WTC11 (cell line): ENCODE results near the gene BRME1. TPM values are rescaled to one million over a fixed set of nuclear protein-coding genes. Genes with fewer than 3 reads are reported as not detected.

Experiments used
- ATAC-seq: fragments of 200-7000 bp; cut with Tn5 transposase; 2 replicates; pipeline ENCODE4 v1.10.0; 2021; ENCODE audit warnings: mild to moderate bottlenecking, moderate library complexity
- CTCF ChIA-PET: fragments of 300-600 bp; sonication (Branson Sonifier 250); formaldehyde crosslinking; loops from one replicate; lab custom pipeline; 2021; ENCODE audit warnings: antibody characterized with exemption; lab: Charles Lee
- POLR2A ChIA-PET: fragments of 350-600 bp; sonication (Branson Sonifier 250); formaldehyde crosslinking; loops from one replicate; lab custom pipeline; 2021; ENCODE audit warnings: antibody characterized with exemption; lab: Charles Lee
- DNase-seq: peaks from one replicate; pipeline ENCODE4 v3.0.0; 2021; ENCODE audit warnings: low spot score
- H3K27ac Mint-ChIP-seq: 2 replicates; pipeline ENCODE4 v1.8.0; 2021; ENCODE audit warnings: mixed read lengths
- H3K27me3 Mint-ChIP-seq: 2 replicates; pipeline ENCODE4 v1.8.0; 2021; ENCODE audit warnings: low read depth, mild to moderate bottlenecking, moderate library complexity, mixed read lengths
- H3K36me3 Mint-ChIP-seq: 2 replicates; pipeline ENCODE4 v1.8.0; 2021; ENCODE audit warnings: mixed read lengths
- H3K4me1 Mint-ChIP-seq: 2 replicates; pipeline ENCODE4 v1.8.0; 2022; ENCODE audit warnings: mixed read lengths
- H3K4me3 Mint-ChIP-seq: 2 replicates; pipeline ENCODE4 v1.8.0; 2021; ENCODE audit warnings: mild to moderate bottlenecking, moderate library complexity, mixed read lengths
- H3K9me3 Mint-ChIP-seq: 2 replicates; pipeline ENCODE4 v1.8.0; 2021; ENCODE audit warnings: mixed read lengths
- CBFB ChIP-seq: sonication (generic); formaldehyde crosslinking; IDR thresholded peaks from 2 replicates; pipeline ENCODE4 v1.8.1; 2022; ENCODE audit warnings: mild to moderate bottlenecking, low read depth, missing genetic modification reagents
- CREM ChIP-seq: sonication (generic); formaldehyde crosslinking; IDR thresholded peaks from 2 replicates; pipeline ENCODE4 v1.8.1; 2022; ENCODE audit warnings: mild to moderate bottlenecking, missing genetic modification reagents, moderate library complexity
- ESRRA ChIP-seq: sonication (generic); formaldehyde crosslinking; IDR thresholded peaks from 2 replicates; pipeline ENCODE4 v1.8.1; 2022; ENCODE audit warnings: mild to moderate bottlenecking, missing genetic modification reagents, borderline replicate concordance
- ETV6 ChIP-seq: sonication (generic); formaldehyde crosslinking; IDR thresholded peaks from 2 replicates; pipeline ENCODE4 v1.8.1; 2022; ENCODE audit warnings: mild to moderate bottlenecking, missing genetic modification reagents
- FOXJ3 ChIP-seq: sonication (generic); formaldehyde crosslinking; IDR thresholded peaks from 2 replicates; pipeline ENCODE4 v1.9.0; 2021; ENCODE audit warnings: missing genetic modification reagents, mild to moderate bottlenecking, borderline replicate concordance
- HMGXB4 ChIP-seq: sonication (generic); formaldehyde crosslinking; IDR thresholded peaks from 2 replicates; pipeline ENCODE4 v1.8.1; 2023; ENCODE audit warnings: mild to moderate bottlenecking, moderate library complexity, missing genetic modification reagents
- IRF2 ChIP-seq: sonication (generic); formaldehyde crosslinking; IDR thresholded peaks from 2 replicates; pipeline ENCODE4 v1.8.0; 2022; ENCODE audit warnings: low read depth, missing genetic modification reagents, borderline replicate concordance
- JAZF1 ChIP-seq: fragments of 250-450 bp; sonication (Bioruptor Pico); IDR thresholded peaks from 2 replicates; pipeline ENCODE4 v1.9.0; 2021; ENCODE audit warnings: moderate library complexity, mild to moderate bottlenecking, inconsistent platforms
- MXD4 ChIP-seq: fragments of 250-450 bp; sonication (Bioruptor Pico); IDR thresholded peaks from 2 replicates; pipeline ENCODE4 v1.8.0; 2021; ENCODE audit warnings: mild to moderate bottlenecking, moderate library complexity, borderline replicate concordance
- SMAD3 ChIP-seq: sonication (generic); formaldehyde crosslinking; IDR thresholded peaks from 2 replicates; pipeline ENCODE4 v1.8.0; 2022; ENCODE audit warnings: missing genetic modification reagents, mild to moderate bottlenecking, borderline replicate concordance
- SOX15 ChIP-seq: fragments of 250-450 bp; sonication (Bioruptor Pico); IDR thresholded peaks from 2 replicates; pipeline ENCODE4 v1.9.0; 2021; ENCODE audit warnings: mild to moderate bottlenecking
- SP1 ChIP-seq: sonication (generic); formaldehyde crosslinking; conservative IDR thresholded peaks from 2 replicates; pipeline ENCODE4 v1.8.1; 2022; ENCODE audit warnings: missing genetic modification reagents
- TEAD1 ChIP-seq: sonication (generic); formaldehyde crosslinking; IDR thresholded peaks from 2 replicates; pipeline ENCODE4 v1.8.0; 2022; ENCODE audit warnings: mild to moderate bottlenecking, missing genetic modification reagents
- USF2 ChIP-seq: sonication (generic); formaldehyde crosslinking; IDR thresholded peaks from 2 replicates; pipeline ENCODE4 v1.8.1; 2023; ENCODE audit warnings: mild to moderate bottlenecking, missing genetic modification reagents, moderate library complexity
- ZNF121 ChIP-seq: sonication (generic); formaldehyde crosslinking; IDR thresholded peaks from 2 replicates; pipeline ENCODE4 v1.8.0; 2023; ENCODE audit warnings: missing genetic modification reagents
- ZNF219 ChIP-seq: sonication (generic); formaldehyde crosslinking; IDR thresholded peaks from 2 replicates; pipeline ENCODE4 v1.8.0; 2023; ENCODE audit warnings: missing genetic modification reagents, mild to moderate bottlenecking, borderline replicate concordance
- ZNF263 ChIP-seq: sonication (generic); formaldehyde crosslinking; IDR thresholded peaks from 2 replicates; pipeline ENCODE4 v1.8.1; 2022; ENCODE audit warnings: low read depth, mild to moderate bottlenecking, moderate library complexity, missing genetic modification reagents
- ZNF416 ChIP-seq: fragments of 250-450 bp; sonication (Bioruptor Pico); IDR thresholded peaks from 2 replicates; pipeline ENCODE4 v1.9.0; 2021; ENCODE audit warnings: mild to moderate bottlenecking, inconsistent platforms
- total RNA-seq: library from RNA; stranded (reverse); gene quantifications from 3 replicates; pipeline ENCODE4 v1.2.3, GENCODE V29; 2021
- TF ChIP-seq, protein P1 (sequence below): sonication (generic); formaldehyde crosslinking; IDR thresholded peaks from 2 replicates; pipeline ENCODE4 v1.8.0; 2022; ENCODE audit warnings: mild to moderate bottlenecking, missing genetic modification reagents
- TF ChIP-seq, protein P2 (sequence below): sonication (generic); formaldehyde crosslinking; IDR thresholded peaks from 2 replicates; pipeline ENCODE4 v1.8.1; 2023; ENCODE audit warnings: mild to moderate bottlenecking, missing genetic modification reagents
- TF ChIP-seq, protein P3 (sequence below): sonication (generic); formaldehyde crosslinking; conservative IDR thresholded peaks from 2 replicates; pipeline ENCODE4 v1.8.1; 2023; ENCODE audit warnings: mild to moderate bottlenecking, low read depth, missing genetic modification reagents, moderate library complexity
- TF ChIP-seq, protein P4 (sequence below): fragments of 250-450 bp; sonication (Bioruptor Pico); IDR thresholded peaks from 2 replicates; pipeline ENCODE4 v2.1.2; 2022; ENCODE audit warnings: mild to moderate bottlenecking, moderate library complexity

BRME1 gene
- total RNA-seq, 1 experiment from 2014 or later: 5.0 TPM

DNA sequence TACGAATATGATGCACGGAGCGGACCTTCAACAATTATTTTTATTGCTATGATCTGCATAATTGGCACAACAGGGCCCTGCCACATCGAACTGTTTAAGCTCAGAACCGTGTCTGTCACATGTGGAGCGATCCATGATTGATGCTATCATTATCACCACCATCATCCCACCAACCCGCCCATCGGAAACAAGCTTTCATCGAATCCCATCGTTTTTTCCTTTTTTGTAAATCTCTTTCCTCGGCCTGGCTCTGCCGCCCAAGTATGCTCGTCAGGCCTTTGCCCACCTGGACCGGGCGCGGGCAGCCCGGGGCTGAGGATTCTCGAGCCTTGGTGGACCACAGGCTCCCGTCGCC, 45.9 kb upstream of the BRME1 start:
- H3K4me1 Mint-ChIP-seq: peaks cover 8% of the 10 kb centered on the region
- ChIA-PET CTCF (interaction anchor here (0.6 to 2.9 kb wide), 13 partner anchors 10 to 121 kb away, joined by 3 to 39 read pairs (median 13); partner anchors contain the start of genes IL27RA, MISP3 and PODNL1), POLR2A (interaction anchor here (0.6 to 2.4 kb wide), 3 partner anchors 11 to 185 kb away, joined by 3 to 23 read pairs (median 4); partner anchors contain the start of gene ASF1B)
- H3K27ac Mint-ChIP-seq: no peak overlapping the region
- H3K9me3 Mint-ChIP-seq: no peaks in the 10 kb centered on the region
- H3K27me3 Mint-ChIP-seq: no peaks in the 10 kb centered on the region; the same call in none of the 2 replicates
- ATAC-seq (no peak), DNase-seq (no peak)
- H3K36me3 Mint-ChIP-seq: peaks cover 16% of the 10 kb centered on the region
- peak overlapping the region; percentile 87 for H3K4me3 Mint-ChIP-seq
- TF ChIP-seq ZNF219 (no peak), ETV6 (CRISPR knock-in tag) (0 out of 2 replicates have a peak, but pooled peaks have one; percentile 19)

DNA sequence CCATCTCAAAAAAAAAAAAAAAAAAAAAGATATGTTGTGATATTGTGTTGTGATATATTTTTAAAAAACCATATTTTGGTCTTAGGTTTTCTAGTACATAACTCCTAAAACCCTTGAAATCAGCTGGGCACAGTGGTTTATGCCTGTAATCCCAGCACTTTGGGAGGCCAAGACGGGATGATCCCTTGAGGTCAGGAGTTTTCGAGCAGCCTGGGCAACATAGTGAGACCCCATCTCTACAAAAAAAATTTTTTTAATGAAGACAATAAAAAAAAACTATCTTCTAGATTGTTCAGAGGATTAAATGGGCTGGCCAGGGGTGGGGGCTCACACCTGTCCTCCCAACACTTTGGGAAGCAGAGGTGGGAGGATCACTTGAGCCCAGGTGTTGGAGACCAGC, 45.1 kb upstream of the BRME1 start:
- Mint-ChIP-seq H3K9me3 (no peaks in the 10 kb centered on the region), H3K27ac (no peak overlapping the region)

DNA sequence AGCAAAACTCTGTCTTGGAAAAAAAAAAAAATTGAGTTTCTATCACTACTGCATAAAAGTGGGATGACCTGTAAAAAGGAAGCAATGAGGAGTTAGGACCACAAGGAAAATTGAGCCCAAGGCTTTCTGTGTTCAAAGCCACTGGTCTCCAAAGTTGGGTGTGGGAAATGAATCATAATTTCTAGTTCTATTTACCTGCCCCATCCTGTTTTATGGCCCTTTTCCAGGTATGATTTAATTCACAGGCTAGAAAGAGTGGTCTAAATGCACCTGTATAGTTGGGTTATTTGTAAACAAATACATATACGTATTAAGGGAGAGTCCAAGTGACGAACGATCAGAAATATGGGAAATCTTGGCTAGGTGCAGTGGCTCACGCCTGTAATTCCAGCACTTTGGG, 40.5 kb upstream of the BRME1 start:
- no peaks in the 10 kb centered on the region; the same call in none of the 2 replicates for H3K27me3 Mint-ChIP-seq
- DNase-seq (no peak), ATAC-seq (no peak)
- H3K36me3 Mint-ChIP-seq: no peaks in the 10 kb centered on the region
- POLR2A ChIA-PET: no interaction called here
- no peak overlapping the region for H3K27ac Mint-ChIP-seq
- H3K9me3 Mint-ChIP-seq: peaks cover 5% of the 10 kb centered on the region; the same call in 1 of the 2 replicates
- H3K4me3 Mint-ChIP-seq: no peak overlapping the region
- CTCF ChIA-PET: interaction anchor here (0.6 kb wide), 2 partner anchors 14 kb away, joined by 3 to 4 read pairs; no protein-coding TSS in a partner anchor
- H3K4me1 Mint-ChIP-seq: no peaks in the 10 kb centered on the region
- TF ChIP-seq SP1 (CRISPR knock-in tag) (no peak), CBFB (CRISPR knock-in tag) (no peak), USF2 (CRISPR knock-in tag) (no peak), TEAD1 (CRISPR knock-in tag) (no peak), CREM (no peak), IRF2 (CRISPR knock-in tag) (no peak), SOX15 (CRISPR knock-in tag) (no peak), ZNF263 (CRISPR knock-in tag) (no peak), ESRRA (CRISPR knock-in tag) (no peak), FOXJ3 (CRISPR knock-in tag) (no peak), HMGXB4 (CRISPR knock-in tag) (no peak), SMAD3 (no peak), MXD4 (no peak), JAZF1 (CRISPR knock-in tag) (no peak)
- TF ChIP-seq, protein P1, sequence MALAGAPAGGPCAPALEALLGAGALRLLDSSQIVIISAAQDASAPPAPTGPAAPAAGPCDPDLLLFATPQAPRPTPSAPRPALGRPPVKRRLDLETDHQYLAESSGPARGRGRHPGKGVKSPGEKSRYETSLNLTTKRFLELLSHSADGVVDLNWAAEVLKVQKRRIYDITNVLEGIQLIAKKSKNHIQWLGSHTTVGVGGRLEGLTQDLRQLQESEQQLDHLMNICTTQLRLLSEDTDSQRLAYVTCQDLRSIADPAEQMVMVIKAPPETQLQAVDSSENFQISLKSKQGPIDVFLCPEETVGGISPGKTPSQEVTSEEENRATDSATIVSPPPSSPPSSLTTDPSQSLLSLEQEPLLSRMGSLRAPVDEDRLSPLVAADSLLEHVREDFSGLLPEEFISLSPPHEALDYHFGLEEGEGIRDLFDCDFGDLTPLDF (CRISPR knock-in tag): no peak
- TF ChIP-seq, protein P2, sequence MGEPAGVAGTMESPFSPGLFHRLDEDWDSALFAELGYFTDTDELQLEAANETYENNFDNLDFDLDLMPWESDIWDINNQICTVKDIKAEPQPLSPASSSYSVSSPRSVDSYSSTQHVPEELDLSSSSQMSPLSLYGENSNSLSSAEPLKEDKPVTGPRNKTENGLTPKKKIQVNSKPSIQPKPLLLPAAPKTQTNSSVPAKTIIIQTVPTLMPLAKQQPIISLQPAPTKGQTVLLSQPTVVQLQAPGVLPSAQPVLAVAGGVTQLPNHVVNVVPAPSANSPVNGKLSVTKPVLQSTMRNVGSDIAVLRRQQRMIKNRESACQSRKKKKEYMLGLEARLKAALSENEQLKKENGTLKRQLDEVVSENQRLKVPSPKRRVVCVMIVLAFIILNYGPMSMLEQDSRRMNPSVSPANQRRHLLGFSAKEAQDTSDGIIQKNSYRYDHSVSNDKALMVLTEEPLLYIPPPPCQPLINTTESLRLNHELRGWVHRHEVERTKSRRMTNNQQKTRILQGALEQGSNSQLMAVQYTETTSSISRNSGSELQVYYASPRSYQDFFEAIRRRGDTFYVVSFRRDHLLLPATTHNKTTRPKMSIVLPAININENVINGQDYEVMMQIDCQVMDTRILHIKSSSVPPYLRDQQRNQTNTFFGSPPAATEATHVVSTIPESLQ: no peak
- TF ChIP-seq, protein P3, sequence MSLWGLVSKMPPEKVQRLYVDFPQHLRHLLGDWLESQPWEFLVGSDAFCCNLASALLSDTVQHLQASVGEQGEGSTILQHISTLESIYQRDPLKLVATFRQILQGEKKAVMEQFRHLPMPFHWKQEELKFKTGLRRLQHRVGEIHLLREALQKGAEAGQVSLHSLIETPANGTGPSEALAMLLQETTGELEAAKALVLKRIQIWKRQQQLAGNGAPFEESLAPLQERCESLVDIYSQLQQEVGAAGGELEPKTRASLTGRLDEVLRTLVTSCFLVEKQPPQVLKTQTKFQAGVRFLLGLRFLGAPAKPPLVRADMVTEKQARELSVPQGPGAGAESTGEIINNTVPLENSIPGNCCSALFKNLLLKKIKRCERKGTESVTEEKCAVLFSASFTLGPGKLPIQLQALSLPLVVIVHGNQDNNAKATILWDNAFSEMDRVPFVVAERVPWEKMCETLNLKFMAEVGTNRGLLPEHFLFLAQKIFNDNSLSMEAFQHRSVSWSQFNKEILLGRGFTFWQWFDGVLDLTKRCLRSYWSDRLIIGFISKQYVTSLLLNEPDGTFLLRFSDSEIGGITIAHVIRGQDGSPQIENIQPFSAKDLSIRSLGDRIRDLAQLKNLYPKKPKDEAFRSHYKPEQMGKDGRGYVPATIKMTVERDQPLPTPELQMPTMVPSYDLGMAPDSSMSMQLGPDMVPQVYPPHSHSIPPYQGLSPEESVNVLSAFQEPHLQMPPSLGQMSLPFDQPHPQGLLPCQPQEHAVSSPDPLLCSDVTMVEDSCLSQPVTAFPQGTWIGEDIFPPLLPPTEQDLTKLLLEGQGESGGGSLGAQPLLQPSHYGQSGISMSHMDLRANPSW (CRISPR knock-in tag): no peak
- TF ChIP-seq, protein P4, sequence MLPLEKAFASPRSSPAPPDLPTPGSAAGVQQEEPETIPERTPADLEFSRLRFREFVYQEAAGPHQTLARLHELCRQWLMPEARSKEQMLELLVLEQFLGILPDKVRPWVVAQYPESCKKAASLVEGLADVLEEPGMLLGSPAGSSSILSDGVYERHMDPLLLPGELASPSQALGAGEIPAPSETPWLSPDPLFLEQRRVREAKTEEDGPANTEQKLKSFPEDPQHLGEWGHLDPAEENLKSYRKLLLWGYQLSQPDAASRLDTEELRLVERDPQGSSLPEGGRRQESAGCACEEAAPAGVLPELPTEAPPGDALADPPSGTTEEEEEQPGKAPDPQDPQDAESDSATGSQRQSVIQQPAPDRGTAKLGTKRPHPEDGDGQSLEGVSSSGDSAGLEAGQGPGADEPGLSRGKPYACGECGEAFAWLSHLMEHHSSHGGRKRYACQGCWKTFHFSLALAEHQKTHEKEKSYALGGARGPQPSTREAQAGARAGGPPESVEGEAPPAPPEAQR (CRISPR knock-in tag): no peak

More for the DNA sequence above, 45.1 kb upstream of the BRME1 start:
- peaks cover 10% of the 10 kb centered on the region; the same call in 1 of the 2 replicates for H3K36me3 Mint-ChIP-seq
- POLR2A ChIA-PET: no interaction called here
- H3K4me1 Mint-ChIP-seq: peaks cover 8% of the 10 kb centered on the region
- no peaks in the 10 kb centered on the region; the same call in none of the 2 replicates for H3K27me3 Mint-ChIP-seq
- ATAC-seq (no peak), DNase-seq (no peak)
- CTCF ChIA-PET: interaction anchor here (2.6 to 2.9 kb wide), 5 partner anchors 11 to 108 kb away, joined by 14 to 39 read pairs (median 20); partner anchors contain the start of gene IL27RA
- no peak overlapping the region for H3K4me3 Mint-ChIP-seq
- TF ChIP-seq ZNF121: peak; percentile 52; the same call in 1 of the 2 replicates
- TF ChIP-seq SP1 (CRISPR knock-in tag): no peak
- no peak for TF ChIP-seq ZNF416 (CRISPR knock-in tag)
